Right atrium auricular region (tissue), 2 donors: ENCODE results near the gene MPO. TPM values are rescaled to one million over a fixed set of nuclear protein-coding genes. Genes with fewer than 3 reads are reported as not detected.

Experiments used
- DNase-seq: peaks from one replicate; pipeline ENCODE4 v3.0.0-alpha.2; 2019; ENCODE audit warnings: low spot score
- H3K27ac ChIP-seq, 2 donors: fragments of 200-600 bp; sonication (generic); 1 replicate in 1 of 2; 2 replicates in 1 of 2; pipeline ENCODE4 v1.5.1; 2016 to 2019
- H3K27me3 ChIP-seq, 2 donors: fragments of 200-600 bp; sonication (generic); one replicate each; pipeline versions ENCODE4 v1.5.1 to v1.6.0; 2017 to 2019
- H3K36me3 ChIP-seq: fragments of 200-600 bp; sonication (generic); one replicate; pipeline ENCODE4 v1.5.1; 2016
- H3K4me1 ChIP-seq, 2 donors: fragments of 200-600 bp; sonication (generic); one replicate each; pipeline versions ENCODE4 v1.5.1 to v1.6.0; 2017 to 2019
- H3K4me3 ChIP-seq, 2 donors: fragments of 200-600 bp; sonication (generic); 1 replicate in 1 of 2; 2 replicates in 1 of 2; pipeline ENCODE4 v1.5.1; 2017 to 2019; ENCODE audit warnings: mild to moderate bottlenecking in 1 of 2, moderate library complexity in 1 of 2
- H3K9me3 ChIP-seq, 2 donors: fragments of 200-600 bp; sonication (generic); one replicate each; pipeline ENCODE4 v1.5.1; 2019
- total RNA-seq, 2 donors: library from RNA; depleted of rRNA; stranded (reverse); fragments of >200 nt; gene quantifications; one replicate each; pipeline ENCODE4 v1.1.0, GENCODE V29; 2016
- TF ChIP-seq, protein P1 (sequence below), 2 donors: fragments of 200-600 bp; sonication (generic); IDR thresholded peaks; one replicate each; pipeline ENCODE4 v1.5.1; 2019; ENCODE audit warnings: antibody characterized with exemption in 2 of 2

MPO gene
- total RNA-seq, 2 donors from 2014 or later: 0.12 to 0.30 TPM

DNA sequence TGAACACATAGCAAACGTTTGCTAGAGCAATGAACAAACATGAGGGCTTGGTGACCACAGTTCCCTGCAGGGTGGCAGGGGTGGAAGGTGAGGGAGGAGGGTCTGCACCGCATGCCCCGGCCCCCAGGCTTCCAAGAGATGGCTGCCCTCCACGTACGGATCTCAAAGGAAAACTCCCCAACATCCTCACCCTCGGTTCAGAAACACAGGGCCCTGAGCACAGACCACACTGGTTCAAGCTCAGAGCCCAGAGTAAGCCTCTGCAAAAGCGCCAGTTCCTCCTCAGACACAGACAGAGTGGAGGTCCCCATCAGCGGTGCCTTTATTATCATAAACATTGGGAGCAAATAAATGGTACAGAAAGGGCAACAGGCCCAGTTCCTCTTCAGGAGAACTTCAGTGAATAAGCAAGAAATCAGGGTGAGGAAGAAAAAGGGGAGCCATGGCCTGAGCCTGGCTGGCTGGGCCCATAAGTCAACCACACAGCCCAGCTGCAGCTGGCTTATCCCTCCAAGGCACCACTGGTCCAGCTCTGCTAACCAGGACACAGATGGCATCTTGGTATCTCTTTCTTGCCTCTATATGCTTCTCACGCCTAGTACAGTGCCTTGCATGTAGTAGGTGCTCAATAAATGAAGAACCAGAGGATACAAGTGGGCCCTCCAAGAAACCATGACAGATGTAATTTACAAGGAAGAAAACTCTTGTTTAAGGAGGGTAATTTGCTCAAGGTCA lies 11.0 kb downstream of the MPO start:
- Histone ChIP-seq H3K4me1 (no peaks in the 10 kb centered on the region), H3K9me3 (no peaks in the 10 kb centered on the region), H3K27me3 (no peaks in the 10 kb centered on the region), H3K36me3 (no peaks in the 10 kb centered on the region), H3K27ac (no peak overlapping the region), H3K4me3 (no peak overlapping the region)
- TF ChIP-seq, protein P1, sequence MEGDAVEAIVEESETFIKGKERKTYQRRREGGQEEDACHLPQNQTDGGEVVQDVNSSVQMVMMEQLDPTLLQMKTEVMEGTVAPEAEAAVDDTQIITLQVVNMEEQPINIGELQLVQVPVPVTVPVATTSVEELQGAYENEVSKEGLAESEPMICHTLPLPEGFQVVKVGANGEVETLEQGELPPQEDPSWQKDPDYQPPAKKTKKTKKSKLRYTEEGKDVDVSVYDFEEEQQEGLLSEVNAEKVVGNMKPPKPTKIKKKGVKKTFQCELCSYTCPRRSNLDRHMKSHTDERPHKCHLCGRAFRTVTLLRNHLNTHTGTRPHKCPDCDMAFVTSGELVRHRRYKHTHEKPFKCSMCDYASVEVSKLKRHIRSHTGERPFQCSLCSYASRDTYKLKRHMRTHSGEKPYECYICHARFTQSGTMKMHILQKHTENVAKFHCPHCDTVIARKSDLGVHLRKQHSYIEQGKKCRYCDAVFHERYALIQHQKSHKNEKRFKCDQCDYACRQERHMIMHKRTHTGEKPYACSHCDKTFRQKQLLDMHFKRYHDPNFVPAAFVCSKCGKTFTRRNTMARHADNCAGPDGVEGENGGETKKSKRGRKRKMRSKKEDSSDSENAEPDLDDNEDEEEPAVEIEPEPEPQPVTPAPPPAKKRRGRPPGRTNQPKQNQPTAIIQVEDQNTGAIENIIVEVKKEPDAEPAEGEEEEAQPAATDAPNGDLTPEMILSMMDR (IDR thresholded peaks at IDR 0.05): no peak
- peak; percentile 16 for DNase-seq

DNA sequence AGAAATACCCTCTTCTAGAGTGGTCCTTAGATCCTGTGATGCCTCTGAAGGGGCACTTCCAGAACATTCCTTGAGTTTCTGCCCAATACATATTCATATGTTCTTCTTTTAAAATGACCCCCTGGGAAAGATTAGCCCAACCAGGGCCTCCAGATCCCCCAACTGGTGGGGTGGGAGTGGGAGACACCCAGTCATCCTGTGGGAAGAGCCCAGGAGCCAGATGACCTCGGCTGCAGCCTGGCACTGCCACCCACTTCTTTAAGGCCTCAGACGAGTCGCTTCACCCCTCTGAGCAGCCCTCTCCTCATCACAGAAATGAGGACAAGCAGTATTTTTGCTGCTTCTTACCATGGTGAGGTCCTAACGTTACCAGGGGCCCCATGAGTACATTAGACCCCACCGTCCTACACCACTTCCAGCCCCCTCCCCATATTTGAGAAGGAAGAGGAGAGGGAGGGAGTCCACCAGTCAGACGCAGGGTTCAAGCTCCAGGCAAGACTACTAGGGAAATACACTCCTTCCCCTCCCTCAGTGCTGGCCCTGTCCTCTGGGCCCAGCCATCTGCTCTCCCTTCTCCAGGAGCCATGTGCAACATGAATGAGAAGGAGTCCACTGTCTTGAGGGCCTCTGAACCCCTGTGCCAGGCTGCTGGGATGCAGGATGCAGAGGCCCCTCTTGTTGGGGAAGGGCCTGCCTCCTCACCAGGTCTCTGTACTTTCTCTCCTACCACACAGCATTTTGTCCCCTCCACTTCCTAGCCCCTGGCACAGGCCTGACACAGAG lies 11.8 kb downstream of the MPO start:
- no peaks in the 10 kb centered on the region for H3K27me3 ChIP-seq
- no peaks in the 10 kb centered on the region for H3K4me1 ChIP-seq
- no peaks in the 10 kb centered on the region for H3K9me3 ChIP-seq
- H3K27ac ChIP-seq: no peak overlapping the region
- TF ChIP-seq, protein P1 (IDR thresholded peaks at IDR 0.05): no peak
- H3K4me3 ChIP-seq: no peak overlapping the region
- peak; percentile 21 for DNase-seq
- no peaks in the 10 kb centered on the region for H3K36me3 ChIP-seq

- Histone ChIP-seq H3K27ac (no peak overlapping the region), H3K36me3 (no peaks in the 10 kb centered on the region), H3K4me1 (no peaks in the 10 kb centered on the region), H3K4me3 (no peak overlapping the region), H3K9me3 (no peaks in the 10 kb centered on the region), H3K27me3 (no peaks in the 10 kb centered on the region)
- TF ChIP-seq, protein P1 (IDR thresholded peaks at IDR 0.05): no peak
- DNase-seq: peak; percentile 36
Measured at GRCh38 chr17:58268326-58268725, 12.4 kb downstream of the MPO start.

DNA sequence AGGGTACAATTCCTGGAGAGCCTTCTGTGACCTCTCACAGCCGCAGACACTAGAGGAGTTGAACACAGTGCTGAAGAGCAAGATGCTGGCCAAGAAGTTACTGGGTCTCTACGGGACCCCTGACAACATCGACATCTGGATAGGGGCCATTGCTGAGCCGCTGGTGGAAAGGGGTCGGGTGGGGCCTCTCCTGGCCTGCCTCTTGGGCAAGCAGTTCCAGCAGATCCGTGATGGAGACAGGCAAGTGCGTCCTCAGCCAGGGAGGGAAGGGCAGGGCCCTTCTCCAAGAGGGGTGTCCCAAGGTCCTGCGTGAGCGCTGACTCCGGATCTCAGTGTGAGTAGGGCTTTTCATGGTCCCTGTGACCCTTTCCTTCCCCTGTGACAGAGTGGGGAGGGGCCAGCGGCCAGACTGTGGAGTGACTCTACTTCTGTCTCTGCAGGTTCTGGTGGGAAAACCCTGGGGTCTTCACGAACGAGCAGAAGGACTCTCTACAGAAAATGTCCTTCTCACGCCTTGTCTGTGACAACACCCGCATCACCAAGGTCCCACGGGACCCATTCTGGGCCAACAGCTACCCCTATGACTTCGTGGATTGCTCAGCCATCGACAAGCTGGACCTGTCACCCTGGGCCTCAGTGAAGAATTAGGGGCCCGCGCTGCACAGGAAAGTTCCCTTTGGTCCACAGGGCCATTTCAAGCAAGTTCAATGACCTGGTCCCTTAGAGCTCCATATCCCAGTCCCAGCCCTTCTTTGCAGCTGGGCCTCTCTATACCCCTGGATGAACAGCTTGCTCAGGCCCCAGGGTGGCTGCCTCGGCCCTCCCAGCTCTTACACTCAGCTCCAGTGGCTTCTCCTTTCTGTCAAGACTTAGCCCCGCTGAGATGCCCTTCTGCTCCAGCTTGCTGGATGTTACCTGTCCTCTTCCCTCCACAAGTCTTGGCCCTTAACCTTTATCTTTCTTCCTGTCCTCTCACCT lies 13.1 kb downstream of the MPO start:
- no peaks in the 10 kb centered on the region for H3K4me1 ChIP-seq
- H3K27me3 ChIP-seq: no peaks in the 10 kb centered on the region
- TF ChIP-seq, protein P1 (IDR thresholded peaks at IDR 0.05): no peak
- DNase-seq: peak; percentile 36
- H3K4me3 ChIP-seq: no peak overlapping the region
- no peaks in the 10 kb centered on the region for H3K36me3 ChIP-seq
- H3K9me3 ChIP-seq: no peaks in the 10 kb centered on the region
- H3K27ac ChIP-seq: no peak overlapping the region
